Colon (tissue), 2 donors: ENCODE measurements around the gene KIF26B.
"Not testable (repeated sequence)": the region's sequence is repeated elsewhere in the genome, so short reads cannot be mapped to it uniquely, and the experiment has no call there.

ENCODE experiments used
- FAIRE-seq: peaks from 2 replicates; lab custom pipeline; 2012; peaks lifted over from hg19 to GRCh38; lab: Jason Lieb, UNC
- donor health status: control.
- donor health status: control.

The KIF26B gene

GRCh38 chr1:245652660-245653427 lies 498.1 kb downstream of the KIF26B start:
- FAIRE-seq: no peak

GRCh38 chr1:245654460-245655050 lies 499.8 kb downstream of the KIF26B start:
- FAIRE-seq: no peak

GRCh38 chr1:245656189-245656717 lies 501.5 kb downstream of the KIF26B start:
- no peak for FAIRE-seq

- no peak for FAIRE-seq
Observed at GRCh38 chr1:245657371-245657770, 502.6 kb downstream of the KIF26B start.

- no peak for FAIRE-seq
Observed at GRCh38 chr1:245663373-245663772, 508.6 kb downstream of the KIF26B start.

- FAIRE-seq: no peak
Observed at GRCh38 chr1:245663841-245664240, 509.1 kb downstream of the KIF26B start.

GRCh38 chr1:245666412-245666811 lies 511.6 kb downstream of the KIF26B start:
- FAIRE-seq: no peak

- no peak for FAIRE-seq
Observed at GRCh38 chr1:245671349-245671748, 516.6 kb downstream of the KIF26B start.

- no peak for FAIRE-seq
Observed at GRCh38 chr1:245671966-245672767, 517.4 kb downstream of the KIF26B start.

- FAIRE-seq: not testable (repeated sequence)
Observed at GRCh38 chr1:245672836-245673656, 518.3 kb downstream of the KIF26B start.

GRCh38 chr1:245673881-245674414 lies 519.2 kb downstream of the KIF26B start:
- FAIRE-seq: no peak

- no peak for FAIRE-seq
Observed at GRCh38 chr1:245677461-245678240, 522.9 kb downstream of the KIF26B start.

- FAIRE-seq: no peak
Observed at GRCh38 chr1:245678860-245679411, 524.2 kb downstream of the KIF26B start.

- FAIRE-seq: no peak
Observed at GRCh38 chr1:245679821-245680780, 525.3 kb downstream of the KIF26B start.

- FAIRE-seq: no peak
Observed at GRCh38 chr1:245682638-245683628, 528.1 kb downstream of the KIF26B start.

GRCh38 chr1:245683676-245684075 lies 528.9 kb downstream of the KIF26B start:
- no peak for FAIRE-seq

GRCh38 chr1:245684166-245684565 lies 529.4 kb downstream of the KIF26B start:
- FAIRE-seq: no peak

- FAIRE-seq: no peak
Observed at GRCh38 chr1:245684571-245684970, 529.8 kb downstream of the KIF26B start.
